Activated T-cell treated with anti-CD3 and anti-CD28 coated beads for 48 hours (primary cell): ENCODE data around the gene IFT74.
"Not testable (repeated sequence)": the region's sequence is repeated elsewhere in the genome, so short reads cannot be mapped to it uniquely, and the experiment has no call there.

Experiments
- DNase-seq: peaks from one replicate; pipeline ENCODE4 v3.0.0-alpha.2; 2020; ENCODE audit warnings: low read depth

Gene IFT74

DNA sequence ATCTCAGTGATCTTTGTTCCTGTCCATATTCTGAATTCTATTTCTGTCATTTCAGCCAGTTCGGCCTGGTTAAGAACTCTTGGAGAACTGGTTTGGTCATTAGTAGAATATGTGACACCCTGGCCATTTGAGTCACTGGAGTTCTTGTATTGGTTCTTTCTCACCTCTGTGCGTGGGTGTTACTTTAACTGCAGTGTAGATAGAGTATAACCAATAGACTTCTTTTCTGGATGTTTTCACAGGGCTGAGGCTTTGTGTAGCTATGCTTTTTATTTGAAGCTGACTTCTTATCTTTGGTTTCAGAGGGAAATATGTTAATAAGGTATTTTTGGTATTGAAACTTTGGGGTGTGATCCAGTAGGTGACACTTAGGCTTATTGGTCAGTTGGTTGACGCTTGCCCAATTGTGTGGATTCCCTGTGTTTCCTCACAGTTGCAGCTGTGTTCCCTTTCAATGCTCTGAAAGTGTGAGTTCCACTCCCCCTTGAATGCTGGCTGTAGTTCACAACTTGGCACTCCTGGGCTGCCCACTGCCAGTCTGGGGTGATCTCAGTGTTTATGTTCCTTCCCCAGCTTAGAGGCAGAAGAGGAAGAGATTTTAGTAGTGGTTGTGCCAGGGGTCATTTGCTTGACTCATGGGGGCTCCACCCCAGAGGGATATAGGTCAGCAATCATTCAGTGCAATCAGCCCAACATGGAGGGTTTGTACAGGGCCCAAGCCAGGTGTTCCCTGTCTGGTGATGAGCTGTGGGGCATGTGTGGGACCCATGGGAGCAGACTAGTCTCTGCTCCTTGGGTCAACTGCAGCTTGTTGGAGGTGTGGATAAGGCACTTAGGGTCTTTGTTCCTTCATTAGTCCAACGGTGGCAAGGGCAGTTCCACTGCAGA, 117.9 kb downstream of the IFT74 start:
- DNase-seq: no peak

DNA sequence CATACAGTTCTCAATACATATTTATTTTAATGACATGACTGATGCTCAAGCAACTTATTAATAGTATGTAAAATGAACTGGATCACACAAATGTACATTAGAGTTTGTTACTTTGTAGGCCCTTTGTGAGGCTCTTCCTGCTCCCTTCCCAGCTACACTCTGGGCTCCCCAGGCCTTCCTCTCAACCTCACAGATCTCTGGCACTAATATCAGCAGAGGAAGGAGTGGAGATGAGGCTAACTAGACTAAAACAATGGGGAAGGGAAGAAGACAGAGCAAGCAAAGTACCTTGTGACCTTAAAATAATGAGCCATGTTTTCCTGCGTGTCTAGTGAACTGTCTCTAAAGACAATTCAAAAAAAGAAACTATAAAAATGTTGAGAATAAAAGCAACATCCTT, 122.5 kb downstream of the IFT74 start:
- no peak for DNase-seq

DNA sequence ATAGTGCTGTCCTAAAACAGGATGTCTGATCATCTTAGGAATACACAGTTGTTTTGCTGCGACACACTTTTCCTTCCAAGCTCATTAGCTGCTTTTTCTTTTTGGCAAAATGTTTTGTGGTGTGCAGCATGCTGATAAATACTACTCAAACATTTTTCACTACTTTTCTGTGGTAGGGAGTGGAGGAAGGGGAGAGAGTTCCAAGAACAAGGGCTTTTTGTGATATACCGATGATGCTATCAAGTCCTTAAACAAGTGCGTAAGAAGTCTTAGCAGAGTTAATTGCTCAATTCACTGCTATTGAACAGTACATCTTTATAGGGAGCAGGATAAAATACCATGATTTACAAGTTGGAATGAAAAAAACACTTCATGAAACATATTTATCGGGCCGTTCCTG, 129.2 kb downstream of the IFT74 start:
- DNase-seq: no peak

- DNase-seq: no peak
These were observed 130.8 kb downstream of the IFT74 start for GRCh38 chr9:27086818-27087680.

GRCh38 chr9:27088981-27089380, 132.8 kb downstream of the IFT74 start:
- no peak for DNase-seq

GRCh38 chr9:27089706-27090105, 133.5 kb downstream of the IFT74 start:
- no peak for DNase-seq

DNA sequence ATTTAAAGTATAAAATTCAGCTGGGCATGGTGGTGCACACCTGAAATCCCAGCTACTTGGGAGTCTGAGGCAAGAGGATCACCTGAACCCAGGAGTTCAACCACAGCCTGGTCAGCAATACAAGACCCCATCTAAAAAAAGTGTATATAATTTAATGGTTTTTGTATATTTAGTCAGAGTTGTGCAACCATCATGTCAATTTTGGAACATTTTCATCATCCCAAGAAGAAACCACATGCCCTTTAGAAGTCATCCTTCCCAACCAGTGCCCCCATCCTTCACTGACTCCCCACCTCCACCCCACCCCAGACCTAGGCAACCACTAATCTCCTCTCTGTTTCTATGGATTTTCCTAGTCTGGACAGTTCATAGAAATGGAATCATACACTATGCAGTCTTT, 134.0 kb downstream of the IFT74 start:
- no peak for DNase-seq

DNA sequence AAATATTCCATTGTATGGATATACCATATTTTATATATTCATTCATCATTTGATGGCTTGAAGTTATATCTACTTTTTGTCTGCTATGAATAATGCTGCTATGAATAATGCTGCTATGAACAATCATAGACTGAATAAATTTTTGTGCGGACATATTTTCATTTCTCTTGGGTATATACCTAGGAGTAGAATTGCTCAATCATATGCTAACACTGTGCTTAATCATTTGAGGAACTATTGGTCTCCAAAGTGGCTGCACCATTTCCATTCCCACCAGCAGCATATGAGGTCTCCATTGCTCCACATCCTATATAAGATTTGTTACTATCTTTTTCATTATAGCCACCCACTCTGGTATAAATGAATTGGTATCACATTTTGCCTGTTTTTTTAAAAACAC, 134.5 kb downstream of the IFT74 start:
- DNase-seq: no peak

GRCh38 chr9:27092496-27092895, 136.3 kb downstream of the IFT74 start:
- not testable (repeated sequence) for DNase-seq

DNA sequence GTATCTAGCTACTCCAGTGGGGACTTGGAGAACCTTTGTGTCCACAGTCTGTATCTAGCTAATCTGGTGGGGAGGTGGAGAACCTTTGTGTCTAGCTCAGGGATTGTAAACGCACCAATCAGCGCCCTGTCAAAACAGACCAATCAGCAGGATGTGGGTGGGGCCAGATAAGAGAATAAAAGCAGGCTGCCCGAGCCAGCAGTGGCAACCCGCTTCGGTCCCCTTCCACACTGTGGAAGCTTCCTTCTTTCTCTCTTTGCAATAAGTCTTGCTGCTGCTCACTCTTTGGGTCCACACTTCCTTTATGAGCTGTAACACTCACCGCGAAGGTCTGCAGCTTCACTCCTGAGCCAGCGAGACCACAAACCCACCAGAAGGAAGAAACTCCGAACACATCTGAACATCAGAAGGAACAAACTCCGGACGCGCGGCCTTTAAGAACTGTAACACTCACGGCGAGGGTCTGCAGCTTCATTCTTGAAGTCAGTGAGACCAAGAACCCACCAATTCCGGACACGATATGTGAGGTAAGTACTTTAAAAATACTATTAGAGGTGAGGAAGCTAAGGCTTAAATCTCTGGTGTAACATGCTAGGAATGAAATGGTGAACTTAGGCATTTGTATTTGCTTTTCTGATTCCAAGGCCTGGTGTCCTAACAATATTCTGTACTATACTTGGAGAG, 137.3 kb downstream of the IFT74 start:
- DNase-seq: not testable (repeated sequence)

- DNase-seq: no peak
These were observed 138.6 kb downstream of the IFT74 start for GRCh38 chr9:27094640-27095298.

DNA sequence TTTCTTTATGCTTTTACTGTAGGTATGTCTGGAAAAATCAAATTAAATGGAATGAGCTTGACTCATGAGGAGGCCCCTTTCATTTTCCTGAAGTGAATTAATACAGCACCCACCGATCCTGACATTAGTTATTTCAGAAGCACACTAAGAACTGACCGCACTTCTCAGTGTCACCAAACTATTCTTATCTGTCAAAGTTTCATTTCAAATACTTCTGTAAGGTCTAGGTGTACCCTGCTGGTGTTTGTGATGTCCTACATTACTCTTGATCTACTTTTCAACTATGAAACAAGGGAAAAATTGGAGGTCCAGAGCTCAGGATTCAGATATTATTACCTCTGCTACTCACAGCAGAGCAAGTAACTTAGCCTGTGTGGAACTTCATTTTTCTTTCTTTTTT, 151.0 kb downstream of the IFT74 start:
- no peak for DNase-seq

DNA sequence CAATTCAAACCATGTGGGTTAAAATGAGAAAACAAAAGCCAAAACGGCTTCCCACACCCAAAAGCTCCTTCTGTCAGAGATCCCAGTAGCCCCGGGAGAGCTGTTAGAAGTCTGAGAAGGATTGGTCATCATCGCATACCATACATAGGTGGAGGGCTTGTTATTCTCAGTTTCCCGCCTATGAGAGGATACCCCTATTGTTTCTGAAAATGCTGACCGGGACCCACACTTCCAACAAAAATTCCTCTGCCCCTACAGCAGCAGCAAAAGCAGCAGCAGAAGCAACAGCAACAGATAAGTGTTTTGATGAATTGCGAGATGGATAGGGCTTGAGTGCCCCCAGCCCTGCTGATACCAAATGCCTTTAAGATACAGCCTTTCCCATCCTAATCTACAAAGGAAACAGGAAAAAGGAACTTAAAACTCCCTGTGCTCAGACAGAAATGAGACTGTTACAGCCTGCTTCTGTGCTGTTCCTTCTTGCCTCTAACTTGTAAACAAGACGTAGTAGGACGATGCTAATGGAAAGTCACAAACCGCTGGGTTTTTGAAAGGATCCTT, 152.8 kb downstream of the IFT74 start, which contains the start of gene TEK:
TEK (plus strand) TSS at position 245 of the 561 bp plus-strand sequence. CDS start 366 bp downstream, outside the sequence.
- DNase-seq: no peak

- no peak for DNase-seq
These were observed 153.4 kb downstream of the IFT74 start for GRCh38 chr9:27109621-27110020.

GRCh38 chr9:27110181-27110580, 154.0 kb downstream of the IFT74 start:
- DNase-seq: no peak

- DNase-seq: no peak
These were observed 156.0 kb downstream of the IFT74 start for GRCh38 chr9:27112235-27112634.
